Neural cell (in vitro differentiated cells): Measurements from ENCODE around the gene SAA2. TPM values are rescaled to one million over a fixed set of nuclear protein-coding genes. Genes with fewer than 3 reads are reported as not detected.

Experiments used
- H2AFZ ChIP-seq: fragments of 200-600, 300-800 bp; sonication (generic), shearing (Covaris generic); 2 replicates; pipeline ENCODE4 v1.6.0; 2014; ENCODE audit warnings: low read depth, mild to moderate bottlenecking, antibody characterized with exemption, low read length, moderate library complexity
- H3F3A ChIP-seq: fragments of 200-600 bp; shearing (Covaris generic); 2 replicates; pipeline ENCODE4 v1.6.1; 2016; ENCODE audit warnings: mild to moderate bottlenecking, moderate library complexity, mixed read lengths, antibody characterized with exemption, low read length; ENCODE audit not compliant: insufficient read depth, poor library complexity, severe bottlenecking
- H3K27ac ChIP-seq: fragments of 200-600, 300-800 bp; sonication (generic), shearing (Covaris generic); 2 replicates; pipeline ENCODE4 v1.5.1; 2014; ENCODE audit warnings: mild to moderate bottlenecking, low read length, moderate library complexity
- H3K27me3 ChIP-seq: fragments of 300-800, 200-600 bp; sonication (generic), shearing (Covaris generic); 2 replicates; pipeline ENCODE4 v1.6.0; 2014; ENCODE audit warnings: mild to moderate bottlenecking, low read depth, low read length, moderate library complexity; ENCODE audit not compliant: insufficient read depth
- H3K36me3 ChIP-seq: fragments of 300-800, 200-600 bp; sonication (generic), shearing (Covaris generic); 2 replicates; pipeline ENCODE4 v1.5.1; 2014; ENCODE audit warnings: mild to moderate bottlenecking, antibody characterized with exemption, low read length, moderate library complexity; ENCODE audit not compliant: insufficient read depth
- H3K4me2 ChIP-seq: fragments of 300-800, 200-600 bp; sonication (generic), shearing (Covaris generic); 2 replicates; pipeline ENCODE4 v1.6.0; 2014; ENCODE audit warnings: mild to moderate bottlenecking, low read length
- H3K4me3 ChIP-seq: fragments of 300-800, 200-600 bp; sonication (generic), shearing (Covaris generic); 2 replicates; pipeline ENCODE4 v1.5.1; 2014; ENCODE audit warnings: mild to moderate bottlenecking, low read length, moderate library complexity
- H3K79me2 ChIP-seq: fragments of 200-600 bp; shearing (Covaris generic); replicated peaks from 2 replicates; pipeline ENCODE4 v1.6.0; 2014; ENCODE audit warnings: mild to moderate bottlenecking, low read length, moderate library complexity; ENCODE audit not compliant: insufficient read depth
- H3K9ac ChIP-seq: fragments of 300-800, 200-600 bp; sonication (generic), shearing (Covaris generic); 2 replicates; pipeline ENCODE4 v1.6.1; 2016; ENCODE audit warnings: mild to moderate bottlenecking, low read length, mixed read lengths
- H3K9me2 ChIP-seq: fragments of 200-600 bp; shearing (Covaris generic); 2 replicates; pipeline ENCODE4 v1.6.1; 2016; ENCODE audit warnings: mild to moderate bottlenecking, low read length, mixed read lengths; ENCODE audit not compliant: insufficient read depth
- H3K9me3 ChIP-seq: fragments of 200-600, 300-800 bp; sonication (generic), shearing (Covaris generic); 2 replicates; pipeline ENCODE4 v1.6.1; 2016; ENCODE audit warnings: mild to moderate bottlenecking, mixed run types, low read length, moderate library complexity, mixed read lengths
- H4K20me1 ChIP-seq: fragments of 200-600 bp; shearing (Covaris generic); 2 replicates; pipeline ENCODE4 v1.6.1; 2016; ENCODE audit warnings: mild to moderate bottlenecking, mixed run types; ENCODE audit not compliant: insufficient read depth
- CTCF ChIP-seq: fragments of 450-650 bp; IDR thresholded peaks from 2 replicates; pipeline ENCODE4 v1.5.1; 2014; ENCODE audit warnings: antibody characterized with exemption, mild to moderate bottlenecking, moderate library complexity; ENCODE audit not compliant: poor library complexity, severe bottlenecking
- EP300 ChIP-seq: fragments of 450-650 bp; conservative IDR thresholded peaks from 2 replicates; pipeline ENCODE4 v1.6.1; 2014; ENCODE audit warnings: antibody characterized with exemption, mild to moderate bottlenecking, moderate library complexity; ENCODE audit not compliant: poor library complexity, severe bottlenecking
- EZH2 ChIP-seq: fragments of 200-600, 300-800 bp; shearing (Covaris generic), sonication (generic); IDR thresholded peaks from 2 replicates; pipeline ENCODE4 v1.6.1; 2014; ENCODE audit warnings: antibody characterized with exemption, low read length, borderline replicate concordance, mild to moderate bottlenecking; ENCODE audit not compliant: insufficient read depth, poor library complexity, severe bottlenecking
- MXI1 ChIP-seq: fragments of 450-650 bp; conservative IDR thresholded peaks from 2 replicates; pipeline ENCODE4 v1.6.1; 2014; ENCODE audit warnings: antibody characterized with exemption, mild to moderate bottlenecking; ENCODE audit not compliant: poor library complexity, severe bottlenecking
- POLR2AphosphoS5 ChIP-seq: IDR thresholded peaks from 2 replicates; pipeline ENCODE4 v1.6.1; 2012
- RAD21 ChIP-seq: fragments of 450-650 bp; conservative IDR thresholded peaks from 2 replicates; pipeline ENCODE4 v1.6.1; 2014; ENCODE audit warnings: antibody characterized with exemption, mild to moderate bottlenecking, moderate library complexity
- SMC3 ChIP-seq: fragments of 450-650 bp; conservative IDR thresholded peaks from 2 replicates; pipeline ENCODE4 v1.6.1; 2014; ENCODE audit warnings: antibody characterized with exemption, mild to moderate bottlenecking, moderate library complexity; ENCODE audit not compliant: poor library complexity
- TAF1 ChIP-seq: IDR thresholded peaks from 2 replicates; pipeline ENCODE4 v1.6.1; 2012; ENCODE audit warnings: low read depth
- polyA plus RNA-seq: library from polyadenylated mRNA; depleted of rRNA; stranded (reverse); fragments of >200 nt; gene quantifications from 2 replicates; pipeline ENCODE4 v1.2.3, GENCODE V29; 2014
- TF ChIP-seq, protein P1 (sequence below): IDR thresholded peaks from 2 replicates; pipeline ENCODE4 v1.6.1; 2012; ENCODE audit warnings: borderline replicate concordance

Gene SAA2
- polyA plus RNA-seq, 1 donor from 2014 or later, result not detected

DNA sequence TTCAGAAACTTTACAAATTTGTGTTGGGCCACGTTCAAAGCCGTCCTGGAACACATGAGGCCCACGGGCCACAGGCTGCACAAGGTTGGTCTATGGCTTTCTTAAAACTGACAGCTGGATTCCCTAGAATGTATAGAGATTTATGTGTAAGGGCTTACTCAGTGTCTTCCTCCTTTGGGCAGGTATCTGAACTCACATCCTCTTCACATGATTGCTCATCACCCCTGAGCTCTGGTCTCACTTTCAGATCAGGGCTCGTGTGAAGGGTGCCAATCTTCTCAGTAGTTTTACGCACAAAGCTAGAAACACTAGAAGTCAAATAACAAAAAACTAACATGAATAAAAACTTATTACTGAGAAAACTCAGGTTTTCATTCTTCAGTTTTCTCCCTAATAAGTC, 46.4 kb upstream of the SAA2 start:
- Histone ChIP-seq H3K27ac (no peak overlapping the region), H3K4me3 (no peak overlapping the region), H3K9me3 (no peaks in the 10 kb centered on the region), H3K79me2 (no peaks in the 10 kb centered on the region), H3K27me3 (no peaks in the 10 kb centered on the region), H3K36me3 (peaks cover 10% of the 10 kb centered on the region), H4K20me1 (no peaks in the 10 kb centered on the region), H3K9me2 (no peaks in the 10 kb centered on the region), H3F3A (no peaks in the 10 kb centered on the region), H3K4me2 (no peak overlapping the region), H2AFZ (no peak overlapping the region), H3K9ac (no peak overlapping the region)
- TF ChIP-seq RAD21 (no peak), CTCF (no peak), POLR2AphosphoS5 (no peak), TAF1 (no peak), EP300 (no peak), MXI1 (no peak)
- TF ChIP-seq, protein P1, sequence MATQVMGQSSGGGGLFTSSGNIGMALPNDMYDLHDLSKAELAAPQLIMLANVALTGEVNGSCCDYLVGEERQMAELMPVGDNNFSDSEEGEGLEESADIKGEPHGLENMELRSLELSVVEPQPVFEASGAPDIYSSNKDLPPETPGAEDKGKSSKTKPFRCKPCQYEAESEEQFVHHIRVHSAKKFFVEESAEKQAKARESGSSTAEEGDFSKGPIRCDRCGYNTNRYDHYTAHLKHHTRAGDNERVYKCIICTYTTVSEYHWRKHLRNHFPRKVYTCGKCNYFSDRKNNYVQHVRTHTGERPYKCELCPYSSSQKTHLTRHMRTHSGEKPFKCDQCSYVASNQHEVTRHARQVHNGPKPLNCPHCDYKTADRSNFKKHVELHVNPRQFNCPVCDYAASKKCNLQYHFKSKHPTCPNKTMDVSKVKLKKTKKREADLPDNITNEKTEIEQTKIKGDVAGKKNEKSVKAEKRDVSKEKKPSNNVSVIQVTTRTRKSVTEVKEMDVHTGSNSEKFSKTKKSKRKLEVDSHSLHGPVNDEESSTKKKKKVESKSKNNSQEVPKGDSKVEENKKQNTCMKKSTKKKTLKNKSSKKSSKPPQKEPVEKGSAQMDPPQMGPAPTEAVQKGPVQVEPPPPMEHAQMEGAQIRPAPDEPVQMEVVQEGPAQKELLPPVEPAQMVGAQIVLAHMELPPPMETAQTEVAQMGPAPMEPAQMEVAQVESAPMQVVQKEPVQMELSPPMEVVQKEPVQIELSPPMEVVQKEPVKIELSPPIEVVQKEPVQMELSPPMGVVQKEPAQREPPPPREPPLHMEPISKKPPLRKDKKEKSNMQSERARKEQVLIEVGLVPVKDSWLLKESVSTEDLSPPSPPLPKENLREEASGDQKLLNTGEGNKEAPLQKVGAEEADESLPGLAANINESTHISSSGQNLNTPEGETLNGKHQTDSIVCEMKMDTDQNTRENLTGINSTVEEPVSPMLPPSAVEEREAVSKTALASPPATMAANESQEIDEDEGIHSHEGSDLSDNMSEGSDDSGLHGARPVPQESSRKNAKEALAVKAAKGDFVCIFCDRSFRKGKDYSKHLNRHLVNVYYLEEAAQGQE, result no peak

GRCh38 chr11:18288911-18289310, 40.4 kb upstream of the SAA2 start:
- Histone ChIP-seq H3K27ac (no peak overlapping the region), H3K9me2 (no peaks in the 10 kb centered on the region), H4K20me1 (no peaks in the 10 kb centered on the region), H3K9ac (no peak overlapping the region), H3K36me3 (peaks cover under 1% of the 10 kb centered on the region), H3F3A (no peaks in the 10 kb centered on the region), H3K27me3 (no peaks in the 10 kb centered on the region), H2AFZ (no peak overlapping the region), H3K79me2 (no peaks in the 10 kb centered on the region), H3K9me3 (no peaks in the 10 kb centered on the region), H3K4me3 (no peak overlapping the region), H3K4me2 (no peak overlapping the region)
- TF ChIP-seq POLR2AphosphoS5, result no peak
- TF ChIP-seq SMC3, result no peak
- no peak for TF ChIP-seq EZH2
- TF ChIP-seq CTCF, result no peak
- TF ChIP-seq RAD21, result no peak
- TF ChIP-seq EP300, result no peak
- TF ChIP-seq, protein P1, result no peak
- TF ChIP-seq MXI1, result no peak
- no peak for TF ChIP-seq TAF1
